Thoracic aorta (tissue), 2 donors: Measurements from ENCODE around the gene HDAC6. TPM values are rescaled to one million over a fixed set of nuclear protein-coding genes. Genes with fewer than 3 reads are reported as not detected.

Source experiments
- ATAC-seq: fragments of 150-250 bp; one replicate; pipeline ENCODE4 v1.8.0; 2017; ENCODE audit warnings: low read depth; ENCODE audit not compliant: insufficient number of reproducible peaks, low FRiP score
- DNase-seq: peaks from one replicate; pipeline ENCODE4 v3.0.0-alpha.2; 2020; ENCODE audit warnings: low spot score
- H3K27ac ChIP-seq, 2 donors: fragments of 200-600 bp; sonication (generic); 1 replicate in 1 of 2; 2 replicates in 1 of 2; pipeline ENCODE4 v1.5.1; 2016; ENCODE audit warnings: mild to moderate bottlenecking in 2 of 2, moderate library complexity in 2 of 2
- H3K27me3 ChIP-seq: fragments of 200-600 bp; sonication (generic); replicated peaks from 2 replicates; pipeline ENCODE4 v1.6.0; 2016; ENCODE audit warnings: mild to moderate bottlenecking; ENCODE audit not compliant: insufficient read depth
- H3K36me3 ChIP-seq: fragments of 200-600 bp; sonication (generic); one replicate; pipeline ENCODE4 v1.5.1; 2016
- H3K4me1 ChIP-seq, 2 donors: fragments of 200-600 bp; sonication (generic); 1 replicate in 1 of 2; 2 replicates in 1 of 2; pipeline versions ENCODE4 v1.5.1 to v1.6.0; 2016; ENCODE audit warnings: low read depth in 2 of 2, mild to moderate bottlenecking in 1 of 2; ENCODE audit not compliant: control insufficient read depth in 1 of 2
- H3K4me3 ChIP-seq: fragments of 200-600 bp; sonication (generic); 2 replicates; pipeline ENCODE4 v1.5.1; 2016; ENCODE audit warnings: mild to moderate bottlenecking
- H3K9me3 ChIP-seq: fragments of 200-600 bp; sonication (generic); 2 replicates; pipeline ENCODE4 v1.5.1; 2016
- total RNA-seq, 2 donors: library from RNA; depleted of rRNA; stranded (reverse); fragments of >200 nt; gene quantifications; one replicate each; pipeline versions ENCODE4 v1.1.0 to v1.2.3, GENCODE V29; 2016
- TF ChIP-seq, protein P1 (sequence below): fragments of 200-600 bp; sonication (generic); IDR thresholded peaks from one replicate; pipeline ENCODE4 v1.5.1; 2019; ENCODE audit warnings: antibody characterized with exemption

HDAC6 gene
- total RNA-seq, 2 donors from 2014 or later, result 123 to 125 TPM

- ATAC-seq (no peak), DNase-seq (no peak)
- Histone ChIP-seq H3K4me1 (no peaks in the 10 kb centered on the region), H3K9me3 (no peaks in the 10 kb centered on the region), H3K27me3 (no peaks in the 10 kb centered on the region), H3K4me3 (no peak overlapping the region), H3K27ac (no peak overlapping the region), H3K36me3 (no peaks in the 10 kb centered on the region)
- TF ChIP-seq, protein P1, sequence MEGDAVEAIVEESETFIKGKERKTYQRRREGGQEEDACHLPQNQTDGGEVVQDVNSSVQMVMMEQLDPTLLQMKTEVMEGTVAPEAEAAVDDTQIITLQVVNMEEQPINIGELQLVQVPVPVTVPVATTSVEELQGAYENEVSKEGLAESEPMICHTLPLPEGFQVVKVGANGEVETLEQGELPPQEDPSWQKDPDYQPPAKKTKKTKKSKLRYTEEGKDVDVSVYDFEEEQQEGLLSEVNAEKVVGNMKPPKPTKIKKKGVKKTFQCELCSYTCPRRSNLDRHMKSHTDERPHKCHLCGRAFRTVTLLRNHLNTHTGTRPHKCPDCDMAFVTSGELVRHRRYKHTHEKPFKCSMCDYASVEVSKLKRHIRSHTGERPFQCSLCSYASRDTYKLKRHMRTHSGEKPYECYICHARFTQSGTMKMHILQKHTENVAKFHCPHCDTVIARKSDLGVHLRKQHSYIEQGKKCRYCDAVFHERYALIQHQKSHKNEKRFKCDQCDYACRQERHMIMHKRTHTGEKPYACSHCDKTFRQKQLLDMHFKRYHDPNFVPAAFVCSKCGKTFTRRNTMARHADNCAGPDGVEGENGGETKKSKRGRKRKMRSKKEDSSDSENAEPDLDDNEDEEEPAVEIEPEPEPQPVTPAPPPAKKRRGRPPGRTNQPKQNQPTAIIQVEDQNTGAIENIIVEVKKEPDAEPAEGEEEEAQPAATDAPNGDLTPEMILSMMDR, result no peak
Observed at GRCh38 chrX:48781705-48782104, 20.2 kb upstream of the HDAC6 start.

DNA sequence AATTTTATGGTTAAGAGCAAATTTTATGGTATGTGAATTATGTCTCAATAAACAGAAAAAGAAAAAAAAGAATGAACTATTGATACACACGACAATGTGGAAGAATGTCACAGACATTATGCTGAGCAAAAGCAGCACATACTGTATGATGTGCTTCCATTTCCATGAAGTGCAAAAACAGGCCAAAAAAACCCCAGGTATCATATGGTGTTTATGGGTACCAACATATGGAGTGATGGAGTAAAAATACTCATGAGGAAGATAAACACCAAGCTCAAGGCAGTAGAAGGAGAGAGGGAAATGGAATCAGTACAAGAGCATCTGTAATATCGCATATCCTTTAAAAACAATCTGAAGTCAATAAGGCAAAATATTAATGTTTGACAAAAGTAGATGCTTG lies 19.7 kb upstream of the HDAC6 start:
- no peaks in the 10 kb centered on the region for H3K9me3 ChIP-seq
- H3K4me3 ChIP-seq, result no peak overlapping the region
- no peaks in the 10 kb centered on the region for H3K36me3 ChIP-seq
- no peaks in the 10 kb centered on the region for H3K4me1 ChIP-seq
- H3K27ac ChIP-seq, result no peak overlapping the region
- DNase-seq (no peak), ATAC-seq (no peak)
- H3K27me3 ChIP-seq, result no peaks in the 10 kb centered on the region
- TF ChIP-seq, protein P1, result no peak

- no peak for DNase-seq
- no peak overlapping the region for H3K4me3 ChIP-seq
- ATAC-seq, result no peak
- TF ChIP-seq, protein P1, result no peak
- no peaks in the 10 kb centered on the region for H3K9me3 ChIP-seq
- no peak overlapping the region for H3K27ac ChIP-seq
- no peaks in the 10 kb centered on the region for H3K4me1 ChIP-seq
- no peaks in the 10 kb centered on the region for H3K27me3 ChIP-seq
- no peaks in the 10 kb centered on the region for H3K36me3 ChIP-seq
Observed at GRCh38 chrX:48782795-48783194, 19.1 kb upstream of the HDAC6 start.

- H3K36me3 ChIP-seq, result no peaks in the 10 kb centered on the region
- DNase-seq, result no peak
- no peak for ATAC-seq
- H3K9me3 ChIP-seq, result no peaks in the 10 kb centered on the region
- H3K4me3 ChIP-seq, result no peak overlapping the region
- H3K4me1 ChIP-seq, result no peaks in the 10 kb centered on the region
- H3K27me3 ChIP-seq, result no peaks in the 10 kb centered on the region
- no peak overlapping the region for H3K27ac ChIP-seq
- TF ChIP-seq, protein P1, result no peak
Observed at GRCh38 chrX:48784726-48785125, 17.1 kb upstream of the HDAC6 start.

- Histone ChIP-seq H3K4me3 (no peak overlapping the region), H3K36me3 (no peaks in the 10 kb centered on the region), H3K27ac (no peak overlapping the region), H3K4me1 (no peaks in the 10 kb centered on the region), H3K9me3 (no peaks in the 10 kb centered on the region), H3K27me3 (no peaks in the 10 kb centered on the region)
- DNase-seq (no peak), ATAC-seq (no peak)
- TF ChIP-seq, protein P1, result no peak
Observed at GRCh38 chrX:48785186-48785539, 16.7 kb upstream of the HDAC6 start.
